ENCODE measurements around the gene PTPRO.

Gene PTPRO

DNA sequence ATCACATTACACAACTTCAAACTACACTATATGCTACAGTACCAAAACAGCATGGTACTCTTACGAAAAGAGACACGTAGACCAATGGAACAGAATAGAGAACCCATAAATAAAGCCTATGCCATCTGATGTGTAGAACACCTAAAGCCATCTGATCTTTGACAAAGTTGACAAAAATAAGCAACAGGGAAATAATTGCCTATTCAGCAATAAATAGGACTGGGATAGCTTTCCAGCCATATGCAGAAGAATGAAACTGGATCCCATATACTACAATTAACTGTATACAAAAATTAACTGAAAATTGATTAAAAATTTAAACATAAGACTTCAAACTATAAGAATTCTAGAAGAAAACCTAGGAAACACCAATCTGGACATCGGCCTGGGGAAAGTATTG lies 120.7 kb downstream of the PTPRO start:
- no CpG with 5 or more reads among the region's 3 CpGs for WGBS (ENCODE audit: insufficient coverage, insufficient read length)
- Histone ChIP-seq H3K9me3 (ENCODE audit: control insufficient read depth, insufficient read depth, low read length) (no peaks in the 10 kb centered on the region), H3K27me3 (ENCODE audit: control insufficient read depth, insufficient read depth, low read length) (no peaks in the 10 kb centered on the region), H3K27ac (ENCODE audit: low read length) (no peak overlapping the region), H3K36me3 (ENCODE audit: control insufficient read depth, insufficient read depth, low read length) (no peaks in the 10 kb centered on the region), H3K4me3 (ENCODE audit: low read length) (no peak overlapping the region), H3K4me1 (ENCODE audit: control insufficient read depth, insufficient read depth, low read length) (no peaks in the 10 kb centered on the region)
- DNase-seq (ENCODE audit: low read depth, low spot score), result no peak

DNA sequence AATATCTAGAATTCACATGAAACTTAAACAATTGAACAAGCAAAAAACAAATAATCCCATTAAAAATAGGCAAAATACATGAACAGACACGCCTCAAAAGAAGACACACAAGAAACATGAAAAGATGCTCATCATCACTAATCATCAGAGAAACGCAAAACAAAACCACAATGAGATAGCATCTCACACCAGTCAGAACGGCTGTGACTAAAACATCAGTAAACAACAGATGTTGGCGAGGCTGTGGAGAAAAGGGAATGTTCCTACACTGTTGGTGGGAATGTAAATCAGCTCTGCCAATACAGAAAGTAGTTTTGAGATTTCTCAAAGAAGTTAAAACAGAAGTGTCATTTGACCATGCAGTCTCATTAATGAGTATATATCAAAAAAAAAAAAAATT lies 121.3 kb downstream of the PTPRO start:
- DNase-seq (ENCODE audit: low read depth, low spot score), result no peak
- no CpG with 5 or more reads among the region's 4 CpGs for WGBS (ENCODE audit: insufficient coverage, insufficient read length)
- Histone ChIP-seq H3K4me3 (ENCODE audit: low read length) (no peak overlapping the region), H3K27me3 (ENCODE audit: control insufficient read depth, insufficient read depth, low read length) (no peaks in the 10 kb centered on the region), H3K36me3 (ENCODE audit: control insufficient read depth, insufficient read depth, low read length) (no peaks in the 10 kb centered on the region), H3K27ac (ENCODE audit: low read length) (no peak overlapping the region), H3K4me1 (ENCODE audit: control insufficient read depth, insufficient read depth, low read length) (no peaks in the 10 kb centered on the region), H3K9me3 (ENCODE audit: control insufficient read depth, insufficient read depth, low read length) (no peaks in the 10 kb centered on the region)

DNA sequence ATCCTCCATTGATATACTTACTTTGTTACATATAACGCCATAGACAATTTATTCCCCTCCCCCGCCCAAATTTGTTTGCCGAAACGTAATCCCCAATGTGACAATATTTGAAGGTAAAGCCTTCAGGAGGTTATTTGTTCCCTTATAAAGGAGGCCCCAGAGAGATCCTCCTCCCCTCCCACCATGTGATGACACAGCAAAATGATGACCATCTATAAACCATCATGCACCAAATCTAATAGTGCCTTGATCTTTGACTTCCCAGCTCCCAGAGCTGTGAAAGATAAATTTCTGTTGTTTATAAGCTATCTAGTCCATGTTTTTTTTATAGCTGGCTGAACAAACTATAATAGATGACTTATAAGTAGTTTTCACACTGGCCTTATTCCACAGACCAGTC lies 122.2 kb downstream of the PTPRO start:
- WGBS (ENCODE audit: insufficient coverage, insufficient read length), result no CpG with 5 or more reads among the region's 4 CpGs
- H3K27ac ChIP-seq (ENCODE audit: low read length), result no peak overlapping the region
- no peaks in the 10 kb centered on the region for H3K36me3 ChIP-seq (ENCODE audit: control insufficient read depth, insufficient read depth, low read length)

DNA sequence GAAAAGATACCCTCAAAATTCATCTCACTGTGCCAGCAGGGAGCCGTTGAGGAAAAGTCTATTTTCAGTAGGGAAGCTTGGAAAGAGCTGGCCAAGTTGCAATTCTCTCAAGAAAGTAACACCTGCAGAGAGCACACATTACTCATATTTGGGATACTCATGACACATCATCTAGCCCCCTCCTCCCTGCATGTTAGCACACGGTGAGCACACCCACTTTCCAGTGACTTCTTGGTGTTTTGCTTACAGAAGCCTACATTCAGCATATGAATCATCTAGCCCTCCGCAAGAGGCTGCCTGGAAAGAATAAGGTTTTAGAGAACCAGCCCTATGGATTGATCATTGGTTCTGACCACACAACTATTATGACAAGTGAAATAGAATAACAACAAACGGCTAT lies 124.5 kb downstream of the PTPRO start:
- H3K36me3 ChIP-seq (ENCODE audit: control insufficient read depth, insufficient read depth, low read length), result no peaks in the 10 kb centered on the region
- no peak overlapping the region for H3K4me3 ChIP-seq (ENCODE audit: low read length)
- H3K27ac ChIP-seq (ENCODE audit: low read length), result no peak overlapping the region
- no peaks in the 10 kb centered on the region for H3K4me1 ChIP-seq (ENCODE audit: control insufficient read depth, insufficient read depth, low read length)
- H3K9me3 ChIP-seq (ENCODE audit: control insufficient read depth, insufficient read depth, low read length), result no peaks in the 10 kb centered on the region
- no peaks in the 10 kb centered on the region for H3K27me3 ChIP-seq (ENCODE audit: control insufficient read depth, insufficient read depth, low read length)
- no peak for DNase-seq (ENCODE audit: low read depth, low spot score)
- no CpG with 5 or more reads among the region's 4 CpGs for WGBS (ENCODE audit: insufficient coverage, insufficient read length)

More for the DNA sequence above, 122.2 kb downstream of the PTPRO start:
- no peaks in the 10 kb centered on the region for H3K4me1 ChIP-seq (ENCODE audit: control insufficient read depth, insufficient read depth, low read length)
- no peak for DNase-seq (ENCODE audit: low read depth, low spot score)
- no peak overlapping the region for H3K4me3 ChIP-seq (ENCODE audit: low read length)
- no peaks in the 10 kb centered on the region for H3K27me3 ChIP-seq (ENCODE audit: control insufficient read depth, insufficient read depth, low read length)
- H3K9me3 ChIP-seq (ENCODE audit: control insufficient read depth, insufficient read depth, low read length), result no peaks in the 10 kb centered on the region

DNA sequence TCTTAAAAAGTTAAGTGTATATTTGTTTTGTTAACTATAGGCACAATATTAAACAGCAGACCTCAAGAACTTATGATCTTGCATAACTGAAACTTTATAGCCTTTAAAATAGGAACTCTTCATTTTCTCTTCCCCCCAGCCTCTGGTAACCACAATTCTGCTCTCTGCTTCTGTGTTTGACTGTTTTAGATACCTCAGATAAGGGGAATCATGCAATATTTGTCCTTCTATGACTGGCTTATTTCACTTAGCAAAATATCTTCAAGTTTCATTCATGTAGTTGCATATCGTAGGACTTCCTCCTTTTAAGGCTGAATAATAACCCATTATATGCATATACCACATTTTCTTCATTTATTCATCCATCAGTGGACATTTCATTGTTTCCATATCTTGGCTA lies 131.3 kb downstream of the PTPRO start:
- no CpG with 5 or more reads among the region's 1 CpG for WGBS (ENCODE audit: insufficient coverage, insufficient read length)
- Histone ChIP-seq H3K27ac (ENCODE audit: low read length) (no peak overlapping the region), H3K4me3 (ENCODE audit: low read length) (no peak overlapping the region), H3K9me3 (ENCODE audit: control insufficient read depth, insufficient read depth, low read length) (no peaks in the 10 kb centered on the region), H3K27me3 (ENCODE audit: control insufficient read depth, insufficient read depth, low read length) (no peaks in the 10 kb centered on the region), H3K4me1 (ENCODE audit: control insufficient read depth, insufficient read depth, low read length) (no peaks in the 10 kb centered on the region), H3K36me3 (ENCODE audit: control insufficient read depth, insufficient read depth, low read length) (no peaks in the 10 kb centered on the region)
- no peak for DNase-seq (ENCODE audit: low read depth, low spot score)

DNA sequence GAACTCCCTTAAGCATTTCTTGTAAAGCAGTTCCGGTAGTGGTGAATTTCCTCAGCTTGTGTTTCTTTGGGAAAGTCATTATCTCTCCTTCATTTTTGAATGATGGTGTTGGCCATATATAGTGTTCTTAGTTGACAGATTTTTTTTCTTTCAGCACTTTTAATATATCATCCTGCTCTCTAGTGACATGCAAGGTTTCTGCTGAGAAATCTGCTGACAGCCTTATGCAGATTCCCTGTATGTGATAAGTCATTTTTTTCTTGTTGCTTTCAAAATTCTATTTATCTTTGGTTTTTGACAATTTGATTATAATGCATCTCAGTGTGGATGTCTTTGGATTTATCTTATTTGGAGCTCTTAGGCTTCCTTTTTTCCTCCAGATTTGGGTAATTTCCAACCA lies 135.7 kb downstream of the PTPRO start:
- no CpG with 5 or more reads among the region's 1 CpG for WGBS (ENCODE audit: insufficient coverage, insufficient read length)
- no peak for DNase-seq (ENCODE audit: low read depth, low spot score)
- no peaks in the 10 kb centered on the region for H3K4me1 ChIP-seq (ENCODE audit: control insufficient read depth, insufficient read depth, low read length)
- no peaks in the 10 kb centered on the region for H3K36me3 ChIP-seq (ENCODE audit: control insufficient read depth, insufficient read depth, low read length)
- no peak overlapping the region for H3K27ac ChIP-seq (ENCODE audit: low read length)
- H3K9me3 ChIP-seq (ENCODE audit: control insufficient read depth, insufficient read depth, low read length), result no peaks in the 10 kb centered on the region
- H3K4me3 ChIP-seq (ENCODE audit: low read length), result no peak overlapping the region
- H3K27me3 ChIP-seq (ENCODE audit: control insufficient read depth, insufficient read depth, low read length), result no peaks in the 10 kb centered on the region

DNA sequence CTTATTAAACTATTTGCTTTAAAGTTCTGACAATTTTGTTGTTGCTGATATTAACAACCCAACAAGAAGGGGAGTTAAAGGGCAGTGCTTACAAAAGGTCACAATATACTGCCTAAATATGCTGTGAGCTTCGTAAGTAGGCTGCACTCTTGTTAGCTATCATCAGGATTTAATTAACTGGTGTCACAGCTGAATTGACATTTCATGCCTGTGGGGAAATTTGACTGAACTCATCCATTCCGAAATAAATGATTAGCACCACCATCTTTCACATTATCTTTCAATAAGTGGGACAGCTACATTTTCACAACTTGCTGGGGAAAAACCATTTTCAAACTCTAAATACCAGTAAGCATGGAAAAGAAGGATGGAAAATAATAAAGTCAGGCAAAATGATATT lies 146.6 kb downstream of the PTPRO start:
- no CpG with 5 or more reads among the region's 2 CpGs for WGBS (ENCODE audit: insufficient coverage, insufficient read length)
- no peak for DNase-seq (ENCODE audit: low read depth, low spot score)

DNA sequence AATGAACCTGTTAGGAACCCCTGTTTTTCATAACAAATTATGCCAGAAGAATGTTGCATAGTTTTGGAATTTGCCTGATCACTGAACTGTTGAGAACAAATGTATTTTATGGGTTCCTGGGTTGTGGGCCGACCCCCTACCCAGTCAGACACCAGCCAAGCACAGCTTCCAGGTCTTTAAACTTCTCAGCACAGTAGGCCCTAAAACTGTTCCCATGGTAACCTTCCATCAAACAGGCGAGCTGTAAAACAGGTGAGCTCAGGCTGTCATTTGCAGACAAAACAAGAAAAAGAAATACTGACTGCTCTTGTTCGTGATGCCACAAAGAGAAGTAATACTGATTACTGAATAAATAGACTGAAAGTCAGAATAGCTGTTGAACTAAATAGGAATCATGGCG lies 147.0 kb downstream of the PTPRO start:
- no CpG with 5 or more reads among the region's 4 CpGs for WGBS (ENCODE audit: insufficient coverage, insufficient read length)
- H3K9me3 ChIP-seq (ENCODE audit: control insufficient read depth, insufficient read depth, low read length), result no peaks in the 10 kb centered on the region
- H3K27me3 ChIP-seq (ENCODE audit: control insufficient read depth, insufficient read depth, low read length), result no peaks in the 10 kb centered on the region
- no peak overlapping the region for H3K4me3 ChIP-seq (ENCODE audit: low read length)
- H3K4me1 ChIP-seq (ENCODE audit: control insufficient read depth, insufficient read depth, low read length), result no peaks in the 10 kb centered on the region
- DNase-seq (ENCODE audit: low read depth, low spot score), result no peak
- H3K36me3 ChIP-seq (ENCODE audit: control insufficient read depth, insufficient read depth, low read length), result no peaks in the 10 kb centered on the region
- H3K27ac ChIP-seq (ENCODE audit: low read length), result no peak overlapping the region

More for the DNA sequence above, 146.6 kb downstream of the PTPRO start:
- no peak overlapping the region for H3K4me3 ChIP-seq (ENCODE audit: low read length)
- H3K9me3 ChIP-seq (ENCODE audit: control insufficient read depth, insufficient read depth, low read length), result no peaks in the 10 kb centered on the region
- no peaks in the 10 kb centered on the region for H3K27me3 ChIP-seq (ENCODE audit: control insufficient read depth, insufficient read depth, low read length)
- H3K27ac ChIP-seq (ENCODE audit: low read length), result no peak overlapping the region
- no peaks in the 10 kb centered on the region for H3K36me3 ChIP-seq (ENCODE audit: control insufficient read depth, insufficient read depth, low read length)
- H3K4me1 ChIP-seq (ENCODE audit: control insufficient read depth, insufficient read depth, low read length), result no peaks in the 10 kb centered on the region

DNA sequence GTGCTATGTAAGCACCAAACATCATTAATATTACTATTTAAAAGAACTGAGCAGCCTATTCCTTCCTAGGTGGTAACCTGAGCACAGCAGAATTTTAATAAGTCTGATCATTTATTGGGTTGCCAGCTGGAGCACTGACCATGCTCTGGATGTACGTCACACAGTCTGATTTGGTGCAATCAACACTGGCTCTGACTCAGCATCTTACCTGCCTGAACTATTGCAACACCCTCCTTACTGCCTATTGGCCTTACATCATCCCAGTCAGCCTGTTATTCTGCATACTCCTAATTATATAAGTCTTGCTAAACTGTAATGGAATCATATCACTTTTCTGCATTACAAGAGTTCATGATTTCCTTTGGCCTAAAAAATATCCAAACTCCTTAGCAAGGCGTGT lies 149.7 kb downstream of the PTPRO start:
- no peaks in the 10 kb centered on the region for H3K9me3 ChIP-seq (ENCODE audit: control insufficient read depth, insufficient read depth, low read length)
- no CpG with 5 or more reads among the region's 2 CpGs for WGBS (ENCODE audit: insufficient coverage, insufficient read length)
- no peaks in the 10 kb centered on the region for H3K27me3 ChIP-seq (ENCODE audit: control insufficient read depth, insufficient read depth, low read length)
- no peak overlapping the region for H3K4me3 ChIP-seq (ENCODE audit: low read length)
- no peak for DNase-seq (ENCODE audit: low read depth, low spot score)
- H3K36me3 ChIP-seq (ENCODE audit: control insufficient read depth, insufficient read depth, low read length), result no peaks in the 10 kb centered on the region
- H3K27ac ChIP-seq (ENCODE audit: low read length), result no peak overlapping the region
- H3K4me1 ChIP-seq (ENCODE audit: control insufficient read depth, insufficient read depth, low read length), result no peaks in the 10 kb centered on the region

DNA sequence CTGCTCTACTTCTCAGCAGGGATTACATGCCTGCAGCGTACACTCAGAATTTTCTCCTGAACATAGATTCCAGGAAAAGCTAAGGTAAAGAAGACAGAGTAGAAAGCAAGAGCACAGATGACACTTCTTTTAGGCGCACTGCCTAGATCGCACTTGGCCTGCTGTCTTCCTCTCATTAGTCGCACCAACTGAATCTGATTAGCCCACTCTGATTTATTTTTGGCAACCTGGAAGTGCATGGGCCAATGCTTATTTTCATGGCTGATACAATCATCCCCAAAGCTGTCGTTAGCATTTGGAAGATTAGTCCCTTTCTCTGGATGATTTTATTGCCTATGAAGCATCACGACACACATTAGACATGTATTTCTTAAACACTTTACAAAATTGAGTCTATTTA lies 152.5 kb downstream of the PTPRO start:
- no peak overlapping the region for H3K27ac ChIP-seq (ENCODE audit: low read length)
- no peaks in the 10 kb centered on the region for H3K9me3 ChIP-seq (ENCODE audit: control insufficient read depth, insufficient read depth, low read length)
- H3K4me3 ChIP-seq (ENCODE audit: low read length), result no peak overlapping the region
- H3K36me3 ChIP-seq (ENCODE audit: control insufficient read depth, insufficient read depth, low read length), result no peaks in the 10 kb centered on the region
- DNase-seq (ENCODE audit: low read depth, low spot score), result no peak
- no peaks in the 10 kb centered on the region for H3K27me3 ChIP-seq (ENCODE audit: control insufficient read depth, insufficient read depth, low read length)
- WGBS (ENCODE audit: insufficient coverage, insufficient read length), result no CpG with 5 or more reads among the region's 6 CpGs
- no peaks in the 10 kb centered on the region for H3K4me1 ChIP-seq (ENCODE audit: control insufficient read depth, insufficient read depth, low read length)

DNA sequence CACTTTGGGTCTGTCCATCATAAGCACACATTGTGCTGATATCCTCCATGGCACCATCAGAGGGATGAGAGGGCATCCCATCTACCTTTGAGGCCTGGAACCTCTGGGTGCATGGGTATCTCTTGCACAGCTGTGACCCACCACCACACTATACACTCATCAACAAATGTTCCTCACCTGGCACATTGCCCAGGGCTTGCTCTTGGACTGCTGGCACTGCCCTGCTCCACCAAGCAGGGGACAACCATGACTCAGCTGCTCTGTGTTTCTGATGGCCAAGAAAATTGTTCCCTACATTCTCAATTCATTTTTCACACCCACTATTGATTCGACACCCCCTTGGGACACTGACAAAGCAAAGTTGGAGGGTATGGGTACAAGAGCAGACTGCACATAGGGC lies 155.5 kb downstream of the PTPRO start:
- H3K27ac ChIP-seq (ENCODE audit: low read length), result no peak overlapping the region
- no peak overlapping the region for H3K4me3 ChIP-seq (ENCODE audit: low read length)
- H3K36me3 ChIP-seq (ENCODE audit: control insufficient read depth, insufficient read depth, low read length), result no peaks in the 10 kb centered on the region
- H3K4me1 ChIP-seq (ENCODE audit: control insufficient read depth, insufficient read depth, low read length), result no peaks in the 10 kb centered on the region
- no peak for DNase-seq (ENCODE audit: low read depth, low spot score)
- H3K27me3 ChIP-seq (ENCODE audit: control insufficient read depth, insufficient read depth, low read length), result no peaks in the 10 kb centered on the region
- no peaks in the 10 kb centered on the region for H3K9me3 ChIP-seq (ENCODE audit: control insufficient read depth, insufficient read depth, low read length)
- no CpG with 5 or more reads among the region's 1 CpG for WGBS (ENCODE audit: insufficient coverage, insufficient read length)

Data from iPS DF 6.9 (cell line).